ENCODE results near the gene TTLL9.
"Not testable (repeated sequence)": the region's sequence is repeated elsewhere in the genome, so short reads cannot be mapped to it uniquely, and the experiment has no call there.

DNA sequence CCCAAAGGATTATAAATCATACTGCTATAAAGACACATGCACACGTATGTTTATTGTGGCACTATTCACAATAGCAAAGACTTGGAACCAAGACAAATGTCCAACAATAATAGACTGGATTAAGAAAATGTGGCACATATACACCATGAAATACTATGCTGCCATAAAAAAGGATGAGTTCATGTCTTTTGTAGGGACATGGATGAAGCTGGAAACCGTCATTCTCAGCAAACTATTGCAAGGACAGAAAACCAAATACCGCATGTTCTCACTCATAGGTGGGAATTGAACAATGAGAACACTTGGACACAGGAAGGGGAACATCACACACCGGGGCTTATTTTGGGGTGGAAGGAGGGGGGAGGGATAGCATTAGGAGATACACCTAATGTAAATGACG, 51.0 kb downstream of the TTLL9 start:
- TF ChIP-seq PPARA (CRISPR knock-in tag; IDR thresholded peaks at IDR 0.05; ENCODE audit: borderline replicate concordance); SNAI2 (CRISPR knock-in tag; IDR thresholded peaks at IDR 0.05); BACH2 (CRISPR knock-in tag; IDR thresholded peaks at IDR 0.05; ENCODE audit: borderline replicate concordance); ISL1 (CRISPR knock-in tag; IDR thresholded peaks at IDR 0.05); ZC3H10 (CRISPR knock-in tag; IDR thresholded peaks at IDR 0.05); OSR1 (CRISPR knock-in tag; IDR thresholded peaks at IDR 0.05); TCF4 (CRISPR knock-in tag; IDR thresholded peaks at IDR 0.05; ENCODE audit: borderline replicate concordance); ESRRG (CRISPR knock-in tag; IDR thresholded peaks at IDR 0.05); ZFP3 (CRISPR knock-in tag; IDR thresholded peaks at IDR 0.05); RARB (CRISPR knock-in tag; IDR thresholded peaks at IDR 0.05): not testable (repeated sequence)
- TF ChIP-seq, protein P1, sequence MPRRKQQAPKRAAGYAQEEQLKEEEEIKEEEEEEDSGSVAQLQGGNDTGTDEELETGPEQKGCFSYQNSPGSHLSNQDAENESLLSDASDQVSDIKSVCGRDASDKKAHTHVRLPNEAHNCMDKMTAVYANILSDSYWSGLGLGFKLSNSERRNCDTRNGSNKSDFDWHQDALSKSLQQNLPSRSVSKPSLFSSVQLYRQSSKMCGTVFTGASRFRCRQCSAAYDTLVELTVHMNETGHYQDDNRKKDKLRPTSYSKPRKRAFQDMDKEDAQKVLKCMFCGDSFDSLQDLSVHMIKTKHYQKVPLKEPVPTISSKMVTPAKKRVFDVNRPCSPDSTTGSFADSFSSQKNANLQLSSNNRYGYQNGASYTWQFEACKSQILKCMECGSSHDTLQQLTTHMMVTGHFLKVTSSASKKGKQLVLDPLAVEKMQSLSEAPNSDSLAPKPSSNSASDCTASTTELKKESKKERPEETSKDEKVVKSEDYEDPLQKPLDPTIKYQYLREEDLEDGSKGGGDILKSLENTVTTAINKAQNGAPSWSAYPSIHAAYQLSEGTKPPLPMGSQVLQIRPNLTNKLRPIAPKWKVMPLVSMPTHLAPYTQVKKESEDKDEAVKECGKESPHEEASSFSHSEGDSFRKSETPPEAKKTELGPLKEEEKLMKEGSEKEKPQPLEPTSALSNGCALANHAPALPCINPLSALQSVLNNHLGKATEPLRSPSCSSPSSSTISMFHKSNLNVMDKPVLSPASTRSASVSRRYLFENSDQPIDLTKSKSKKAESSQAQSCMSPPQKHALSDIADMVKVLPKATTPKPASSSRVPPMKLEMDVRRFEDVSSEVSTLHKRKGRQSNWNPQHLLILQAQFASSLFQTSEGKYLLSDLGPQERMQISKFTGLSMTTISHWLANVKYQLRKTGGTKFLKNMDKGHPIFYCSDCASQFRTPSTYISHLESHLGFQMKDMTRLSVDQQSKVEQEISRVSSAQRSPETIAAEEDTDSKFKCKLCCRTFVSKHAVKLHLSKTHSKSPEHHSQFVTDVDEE (CRISPR knock-in tag; IDR thresholded peaks at IDR 0.05), result not testable (repeated sequence)
- TF ChIP-seq, protein P2, sequence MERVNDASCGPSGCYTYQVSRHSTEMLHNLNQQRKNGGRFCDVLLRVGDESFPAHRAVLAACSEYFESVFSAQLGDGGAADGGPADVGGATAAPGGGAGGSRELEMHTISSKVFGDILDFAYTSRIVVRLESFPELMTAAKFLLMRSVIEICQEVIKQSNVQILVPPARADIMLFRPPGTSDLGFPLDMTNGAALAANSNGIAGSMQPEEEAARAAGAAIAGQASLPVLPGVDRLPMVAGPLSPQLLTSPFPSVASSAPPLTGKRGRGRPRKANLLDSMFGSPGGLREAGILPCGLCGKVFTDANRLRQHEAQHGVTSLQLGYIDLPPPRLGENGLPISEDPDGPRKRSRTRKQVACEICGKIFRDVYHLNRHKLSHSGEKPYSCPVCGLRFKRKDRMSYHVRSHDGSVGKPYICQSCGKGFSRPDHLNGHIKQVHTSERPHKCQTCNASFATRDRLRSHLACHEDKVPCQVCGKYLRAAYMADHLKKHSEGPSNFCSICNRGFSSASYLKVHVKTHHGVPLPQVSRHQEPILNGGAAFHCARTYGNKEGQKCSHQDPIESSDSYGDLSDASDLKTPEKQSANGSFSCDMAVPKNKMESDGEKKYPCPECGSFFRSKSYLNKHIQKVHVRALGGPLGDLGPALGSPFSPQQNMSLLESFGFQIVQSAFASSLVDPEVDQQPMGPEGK (CRISPR knock-in tag; IDR thresholded peaks at IDR 0.05; ENCODE audit: borderline replicate concordance), result not testable (repeated sequence)
- TF ChIP-seq, protein P3, sequence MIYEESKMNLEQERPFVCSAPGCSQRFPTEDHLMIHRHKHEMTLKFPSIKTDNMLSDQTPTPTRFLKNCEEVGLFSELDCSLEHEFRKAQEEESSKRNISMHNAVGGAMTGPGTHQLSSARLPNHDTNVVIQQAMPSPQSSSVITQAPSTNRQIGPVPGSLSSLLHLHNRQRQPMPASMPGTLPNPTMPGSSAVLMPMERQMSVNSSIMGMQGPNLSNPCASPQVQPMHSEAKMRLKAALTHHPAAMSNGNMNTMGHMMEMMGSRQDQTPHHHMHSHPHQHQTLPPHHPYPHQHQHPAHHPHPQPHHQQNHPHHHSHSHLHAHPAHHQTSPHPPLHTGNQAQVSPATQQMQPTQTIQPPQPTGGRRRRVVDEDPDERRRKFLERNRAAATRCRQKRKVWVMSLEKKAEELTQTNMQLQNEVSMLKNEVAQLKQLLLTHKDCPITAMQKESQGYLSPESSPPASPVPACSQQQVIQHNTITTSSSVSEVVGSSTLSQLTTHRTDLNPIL (CRISPR knock-in tag; IDR thresholded peaks at IDR 0.05; ENCODE audit: low read depth), result not testable (repeated sequence)
